Smooth muscle cell (in vitro differentiated cells): Measurements from ENCODE around the gene INMT. TPM values are rescaled to one million over a fixed set of nuclear protein-coding genes. Genes with fewer than 3 reads are reported as not detected.
A peak's percentile ranks its signal among the peaks of the same experiment; 100 is the strongest.

Experiments
- DNase-seq: peaks from one replicate; lab custom pipeline; 2025; ENCODE audit not compliant: unreplicated experiment; lab: John Stamatoyannopoulos, UW
- H2AFZ ChIP-seq: fragments of 200-600 bp; sonication (generic); 2 replicates; pipeline ENCODE4 v1.6.0; 2016; ENCODE audit warnings: antibody characterized with exemption, low read depth, mild to moderate bottlenecking
- H3F3A ChIP-seq: fragments of 200-600 bp; sonication (generic); 2 replicates; pipeline ENCODE4 v1.6.0; 2017; ENCODE audit warnings: antibody characterized with exemption, low read depth
- H3K27ac ChIP-seq: fragments of 200-600 bp; sonication (generic); 2 replicates; pipeline ENCODE4 v1.5.1; 2016; ENCODE audit warnings: low read depth, mild to moderate bottlenecking
- H3K27me3 ChIP-seq: fragments of 200-600 bp; sonication (generic); 2 replicates; pipeline ENCODE4 v1.6.1; 2016; ENCODE audit warnings: low read depth, mild to moderate bottlenecking
- H3K36me3 ChIP-seq: fragments of 200-600 bp; sonication (generic); 2 replicates; pipeline ENCODE4 v1.5.1; 2016; ENCODE audit warnings: low read depth
- H3K4me1 ChIP-seq: fragments of 200-600 bp; sonication (generic); 2 replicates; pipeline ENCODE4 v1.5.1; 2016; ENCODE audit warnings: low read depth
- H3K4me2 ChIP-seq: fragments of 200-600 bp; sonication (generic); 2 replicates; pipeline ENCODE4 v1.6.0; 2016; ENCODE audit warnings: mild to moderate bottlenecking
- H3K4me3 ChIP-seq: fragments of 200-600 bp; sonication (generic); 2 replicates; pipeline ENCODE4 v1.5.1; 2016; ENCODE audit warnings: mild to moderate bottlenecking
- H3K79me2 ChIP-seq: fragments of 200-600 bp; sonication (generic); 2 replicates; pipeline ENCODE4 v1.6.0; 2016; ENCODE audit warnings: low read depth, mild to moderate bottlenecking
- H3K9ac ChIP-seq: fragments of 200-600 bp; sonication (generic); 2 replicates; pipeline ENCODE4 v1.6.0; 2016; ENCODE audit warnings: low read depth
- H3K9me3 ChIP-seq: fragments of 200-600 bp; sonication (generic); replicated peaks from 2 replicates; pipeline ENCODE4 v1.5.1; 2016; ENCODE audit warnings: low read depth
- H4K20me1 ChIP-seq: fragments of 200-600 bp; sonication (generic); 2 replicates; pipeline ENCODE4 v1.6.0; 2016; ENCODE audit warnings: low read depth
- CTCF ChIP-seq: fragments of 200-600 bp; sonication (generic); IDR thresholded peaks from 2 replicates; pipeline ENCODE4 v1.5.1; 2017; ENCODE audit warnings: borderline replicate concordance, mild to moderate bottlenecking, antibody characterized with exemption; ENCODE audit not compliant: insufficient read depth, poor library complexity, severe bottlenecking
- WGBS: methylation state at CpG from one replicate; pipeline ENCODE4 v1.1.7; 2016; ENCODE audit warnings: low lambda C conversion rate; 5-methylcytosine and 5-hydroxymethylcytosine counted together
- polyA plus RNA-seq: library from polyadenylated mRNA; unstranded; fragments of >200 nt; fragmentation: Nextera tagmentation; extraction: Ambion mirVana; gene quantifications from 2 replicates; pipeline ENCODE4 v1.2.1, GENCODE V29; 2016
- total RNA-seq: library from RNA; depleted of rRNA; stranded (reverse); fragments of >200 nt; gene quantifications from 2 replicates; pipeline ENCODE4 v1.2.3, GENCODE V29; 2014

INMT gene
- total and polyA plus RNA-seq, 2 experiments from 2014 or later: 2.3 to 4.0 TPM

GRCh38 chr7:30745261-30745941, 6.5 kb upstream of the INMT start:
- Histone ChIP-seq H3F3A (peaks cover 4% of the 10 kb centered on the region), H3K79me2 (no peaks in the 10 kb centered on the region), H3K27ac (no peak overlapping the region), H4K20me1 (no peaks in the 10 kb centered on the region), H2AFZ (no peak overlapping the region), H3K4me3 (no peak overlapping the region), H3K9me3 (no peaks in the 10 kb centered on the region), H3K36me3 (no peaks in the 10 kb centered on the region), H3K4me1 (no peaks in the 10 kb centered on the region), H3K27me3 (no peaks in the 10 kb centered on the region), H3K9ac (no peak overlapping the region), H3K4me2 (no peak overlapping the region)
- no peak for DNase-seq
- WGBS: 82% methylated on average over 6 of the region's 6 CpGs
- TF ChIP-seq CTCF: no peak

DNA sequence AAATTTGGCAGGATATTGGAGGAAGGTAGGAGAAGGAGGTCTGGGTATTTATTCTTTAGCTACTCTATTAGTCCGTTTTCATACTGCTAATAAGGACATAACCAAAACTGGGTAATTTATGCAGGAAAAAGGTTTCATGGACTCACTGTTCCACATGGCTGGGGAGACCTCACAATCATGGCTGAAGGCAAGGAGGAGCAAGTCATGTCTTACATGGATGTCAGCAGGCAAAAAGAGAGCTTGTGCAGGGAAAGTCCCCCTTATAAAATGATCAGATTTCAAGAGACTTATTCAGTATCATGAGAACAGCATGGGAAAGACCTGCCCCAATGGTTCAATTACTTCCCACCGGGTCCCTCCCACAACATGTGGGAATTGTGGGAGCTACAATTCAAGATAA, 1.9 kb upstream of the INMT start:
- Histone ChIP-seq H4K20me1 (no peaks in the 10 kb centered on the region), H3K4me2 (peak overlapping the region; percentile 54), H2AFZ (no peak overlapping the region), H3K27ac (peak overlapping the region; percentile 72), H3K9ac (no peak overlapping the region), H3F3A (peaks cover 8% of the 10 kb centered on the region), H3K9me3 (no peaks in the 10 kb centered on the region), H3K4me1 (no peaks in the 10 kb centered on the region), H3K27me3 (no peaks in the 10 kb centered on the region), H3K4me3 (no peak overlapping the region), H3K36me3 (no peaks in the 10 kb centered on the region), H3K79me2 (no peaks in the 10 kb centered on the region)
- no peak for DNase-seq
- no peak for TF ChIP-seq CTCF
- WGBS: 96% methylated on average over 2 of the region's 2 CpGs

DNA sequence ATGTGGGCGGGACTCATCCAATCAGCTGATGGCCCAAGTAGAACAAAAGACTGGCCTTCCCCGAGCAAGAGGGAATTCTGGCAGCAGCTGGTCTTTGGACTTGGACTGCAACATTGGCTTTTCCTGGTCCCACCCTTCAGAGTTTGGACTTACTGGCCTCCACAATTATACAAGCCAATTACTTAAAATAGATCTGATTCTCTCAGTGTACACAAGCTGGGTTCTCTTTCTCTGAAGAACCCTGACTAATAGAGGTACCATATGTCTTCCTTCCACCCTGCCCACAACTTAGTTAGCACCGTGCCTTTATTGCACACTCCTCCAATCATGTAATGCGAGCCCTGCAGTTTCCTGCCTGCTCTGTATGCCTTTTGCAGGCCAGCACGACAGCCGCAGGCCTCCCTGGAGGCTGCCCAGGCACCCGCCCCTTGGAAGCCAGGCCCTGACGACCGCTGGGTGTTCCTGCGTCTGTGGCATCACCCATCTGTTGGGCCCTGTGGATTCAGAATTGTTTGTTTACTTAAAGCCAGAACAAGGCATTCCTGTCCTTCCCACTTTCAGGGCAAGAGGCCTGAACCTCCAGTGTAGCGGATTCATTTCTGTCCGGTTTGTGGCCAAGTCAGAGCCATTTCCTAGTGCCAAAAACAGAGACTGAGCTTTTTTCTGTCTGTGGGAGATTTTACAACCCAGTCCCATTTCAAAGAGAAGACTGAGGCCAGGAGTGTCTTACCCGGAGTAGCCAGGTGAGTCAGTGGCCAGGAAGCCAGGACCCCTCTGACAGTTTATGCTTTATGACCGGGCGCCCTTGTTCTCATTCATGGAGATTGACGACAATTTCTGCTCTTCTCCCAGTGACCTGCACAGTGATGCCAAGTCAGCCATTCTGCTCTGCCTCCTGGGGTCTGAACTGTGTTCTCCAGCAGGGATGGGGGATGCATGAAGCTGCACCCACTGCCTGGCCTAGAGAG, 968 bp upstream of the INMT start:
- no peak overlapping the region for H2AFZ ChIP-seq
- H4K20me1 ChIP-seq: no peaks in the 10 kb centered on the region
- H3K36me3 ChIP-seq: no peaks in the 10 kb centered on the region
- no peak overlapping the region for H3K4me3 ChIP-seq
- peak; percentile 12 for DNase-seq
- H3K27me3 ChIP-seq: no peaks in the 10 kb centered on the region
- H3K79me2 ChIP-seq: no peaks in the 10 kb centered on the region
- H3K27ac ChIP-seq: peak overlapping the region; percentile 72
- H3F3A ChIP-seq: peaks cover 8% of the 10 kb centered on the region
- H3K9ac ChIP-seq: no peak overlapping the region
- WGBS: 32% methylated on average over 16 of the region's 16 CpGs
- TF ChIP-seq CTCF: no peak
- peak overlapping the region; percentile 54 for H3K4me2 ChIP-seq
- H3K9me3 ChIP-seq: no peaks in the 10 kb centered on the region
- H3K4me1 ChIP-seq: no peaks in the 10 kb centered on the region
